Activated T-cell treated with anti-CD3 and anti-CD28 coated beads, Interleukin-2, amount 50 U/mL, for 1 hour (primary cell): ENCODE measurements around the gene UPK2.
A peak's percentile ranks its signal among the peaks of the same experiment; 100 is the strongest.

Experiments
- DNase-seq: peaks from one replicate; pipeline ENCODE4 v3.0.0-alpha.2; 2020

The UPK2 gene

DNA sequence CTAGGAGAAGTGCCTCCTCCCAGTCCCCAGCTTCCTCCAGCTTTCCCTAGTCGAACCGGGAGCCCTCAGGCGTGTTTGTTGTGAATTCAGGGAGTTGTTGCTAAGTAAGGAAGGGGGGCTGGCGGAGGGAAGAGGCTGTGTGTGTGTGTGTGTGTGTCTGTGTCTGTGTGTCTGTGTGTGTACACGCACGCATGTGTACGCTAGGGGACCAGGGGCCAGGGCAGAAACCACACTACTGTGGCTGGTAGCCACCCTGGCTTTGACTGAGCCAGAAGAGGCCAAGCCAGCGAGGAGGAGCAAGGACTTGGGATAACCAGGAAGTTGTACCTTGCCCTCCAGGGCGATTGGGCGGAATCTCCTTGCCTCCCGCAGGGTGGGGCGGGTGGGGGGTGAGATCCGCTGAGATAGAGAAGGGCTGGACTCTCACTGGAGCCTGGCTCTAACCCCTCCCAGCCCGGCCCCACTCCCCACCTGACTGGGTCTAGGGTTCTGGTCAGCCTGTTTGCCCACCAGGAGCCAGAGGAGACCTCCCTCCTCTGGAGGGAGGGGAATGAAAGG lies 37.9 kb upstream of the UPK2 start:
- no peak for DNase-seq

DNA sequence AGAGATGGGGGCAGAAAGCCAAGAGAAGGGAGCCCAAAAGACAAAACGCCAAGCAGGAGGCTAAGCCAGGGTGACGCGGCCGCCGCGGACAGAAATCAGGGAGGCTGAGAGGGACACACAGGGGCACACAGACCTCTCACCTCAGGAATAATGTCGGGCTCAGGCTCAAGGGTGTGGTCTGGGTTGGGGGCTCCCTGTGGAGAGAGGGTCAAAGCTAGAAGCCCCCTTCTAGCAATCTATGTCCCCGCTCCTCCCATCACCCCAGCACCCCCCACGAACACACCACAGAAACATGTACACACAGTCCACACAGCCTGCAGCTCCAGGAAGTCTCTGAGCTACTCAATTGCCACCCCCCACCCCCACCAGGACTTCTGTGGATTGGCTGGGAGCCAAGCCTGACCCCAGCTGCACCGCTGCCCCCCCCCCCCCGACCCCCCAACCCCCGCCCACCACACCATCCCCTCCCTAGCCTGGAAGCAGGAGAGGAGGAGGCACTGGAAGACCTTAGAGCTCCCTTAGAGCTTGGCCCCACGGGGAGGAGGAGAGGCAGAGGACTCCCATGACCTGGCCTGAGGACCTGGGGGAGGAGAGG lies 37.3 kb upstream of the UPK2 start:
- no peak for DNase-seq

DNA sequence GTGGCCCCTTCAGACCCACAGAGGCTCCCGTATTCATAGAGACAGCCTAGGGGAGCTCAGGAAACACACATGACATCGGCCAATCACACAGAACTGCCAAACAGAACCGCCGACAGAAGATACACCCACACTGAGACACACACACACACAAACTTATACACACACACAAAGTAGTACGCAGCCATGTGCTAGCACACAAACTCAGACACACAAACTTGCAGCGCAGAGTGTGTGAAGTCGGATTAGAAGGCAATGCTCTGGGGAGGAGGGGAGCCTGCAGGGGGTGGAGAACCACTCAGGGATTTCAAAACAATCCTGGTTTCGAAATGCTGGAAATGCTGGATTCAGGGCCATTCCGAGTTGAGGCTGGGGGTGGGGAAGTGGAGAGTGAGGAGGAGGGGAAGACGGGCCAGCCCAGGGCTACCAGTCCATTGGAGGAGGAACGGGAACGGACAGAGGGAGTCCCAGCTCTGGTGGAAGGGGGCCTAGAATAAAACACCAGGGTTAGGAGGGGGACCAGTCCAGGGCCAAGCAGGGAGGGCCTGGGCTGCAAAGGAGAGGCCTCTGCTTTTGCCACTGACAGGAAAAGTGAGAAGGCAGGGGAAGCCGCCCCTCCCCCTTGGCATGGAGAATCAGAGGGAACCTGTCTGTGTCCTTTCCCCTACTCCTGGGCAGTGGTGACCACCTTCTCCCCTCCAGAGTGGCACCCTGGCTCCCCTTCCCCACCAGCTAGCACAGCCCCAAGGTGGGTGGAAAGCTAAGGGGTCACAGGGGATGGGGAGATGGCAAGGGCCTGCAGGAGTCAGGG lies 34.8 kb upstream of the UPK2 start:
- DNase-seq = no peak

DNA sequence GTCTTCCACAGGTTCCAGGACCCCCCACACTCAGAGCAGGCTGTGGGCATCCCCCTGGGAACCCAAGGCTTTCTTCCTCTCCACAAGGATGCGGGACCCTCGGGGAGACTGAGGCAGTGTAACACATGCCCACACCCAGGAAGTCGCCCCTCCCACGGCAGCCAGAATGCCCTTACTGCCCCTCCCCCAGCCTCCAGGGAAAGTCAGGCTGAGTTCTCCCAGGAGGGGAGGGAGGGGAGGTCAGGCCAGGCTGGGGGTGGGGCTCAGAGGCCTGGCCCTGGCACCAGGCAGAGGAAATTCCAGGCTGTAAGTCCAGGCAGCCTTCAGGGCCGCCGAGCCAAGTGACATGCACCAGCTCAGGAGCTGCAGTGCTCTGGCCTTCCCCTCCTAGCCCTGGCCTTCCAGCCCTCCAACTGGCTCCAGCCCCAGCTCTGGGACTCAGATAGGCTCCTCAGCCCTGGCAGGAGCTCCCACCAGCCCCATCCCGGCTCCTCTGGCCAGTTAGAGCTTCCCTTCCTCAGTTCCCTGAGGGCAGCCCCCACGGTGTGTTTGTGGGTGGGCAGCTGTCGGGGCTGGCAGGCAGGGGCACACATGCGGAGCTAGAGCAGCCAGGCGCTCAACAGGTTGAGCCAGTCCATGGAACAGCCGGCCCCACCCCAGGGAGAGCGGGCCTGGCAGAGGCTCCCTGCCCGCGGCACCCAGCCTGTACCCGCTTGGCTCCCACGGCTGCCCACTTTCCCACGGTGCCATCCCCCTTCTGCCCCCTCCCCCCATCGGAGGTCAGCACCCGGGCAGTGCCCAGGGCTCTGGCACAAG lies 34.0 kb upstream of the UPK2 start:
- DNase-seq = no peak

DNA sequence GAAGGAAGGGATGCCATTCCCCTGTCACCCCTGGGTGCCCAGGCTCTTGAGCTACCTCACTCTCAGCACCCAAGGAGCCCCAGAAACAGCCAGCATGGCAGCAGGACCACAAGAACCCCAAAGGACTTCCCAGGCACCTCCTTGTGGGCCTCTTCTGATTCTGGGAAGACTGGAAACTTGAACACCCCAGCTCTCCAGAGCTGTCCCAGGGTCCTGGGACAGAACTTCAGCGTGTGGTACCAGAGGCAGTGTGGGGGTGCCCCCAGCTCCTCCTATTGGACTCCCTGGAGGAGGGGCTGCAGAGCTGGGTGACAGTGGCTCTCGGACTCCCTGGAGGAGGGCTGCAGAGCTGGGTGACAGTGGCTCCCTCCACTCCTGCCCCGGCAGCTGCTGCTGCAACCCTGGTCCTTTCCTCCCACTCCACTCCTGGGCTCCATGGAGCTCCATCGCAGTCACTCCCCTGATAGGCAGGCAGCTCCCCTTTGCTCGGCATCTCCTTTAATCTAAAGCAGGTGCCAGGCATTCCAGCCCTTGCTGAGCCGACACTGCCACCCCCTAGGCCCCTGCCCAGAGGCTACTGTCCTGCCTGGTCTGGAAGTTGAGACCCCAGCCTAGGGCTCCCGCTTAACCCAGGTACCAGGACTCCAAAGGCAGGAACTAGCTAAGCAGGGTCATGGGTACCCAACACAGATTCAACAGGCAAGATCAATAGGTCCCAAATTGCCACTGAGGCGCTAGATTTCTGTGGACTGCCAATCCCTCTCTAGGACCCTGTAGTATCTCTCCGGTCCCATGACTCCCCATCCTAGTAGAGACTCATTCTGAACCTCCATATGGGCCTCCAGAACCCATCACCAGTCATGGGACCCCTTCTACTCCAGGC lies 33.1 kb upstream of the UPK2 start:
- DNase-seq = no peak

DNA sequence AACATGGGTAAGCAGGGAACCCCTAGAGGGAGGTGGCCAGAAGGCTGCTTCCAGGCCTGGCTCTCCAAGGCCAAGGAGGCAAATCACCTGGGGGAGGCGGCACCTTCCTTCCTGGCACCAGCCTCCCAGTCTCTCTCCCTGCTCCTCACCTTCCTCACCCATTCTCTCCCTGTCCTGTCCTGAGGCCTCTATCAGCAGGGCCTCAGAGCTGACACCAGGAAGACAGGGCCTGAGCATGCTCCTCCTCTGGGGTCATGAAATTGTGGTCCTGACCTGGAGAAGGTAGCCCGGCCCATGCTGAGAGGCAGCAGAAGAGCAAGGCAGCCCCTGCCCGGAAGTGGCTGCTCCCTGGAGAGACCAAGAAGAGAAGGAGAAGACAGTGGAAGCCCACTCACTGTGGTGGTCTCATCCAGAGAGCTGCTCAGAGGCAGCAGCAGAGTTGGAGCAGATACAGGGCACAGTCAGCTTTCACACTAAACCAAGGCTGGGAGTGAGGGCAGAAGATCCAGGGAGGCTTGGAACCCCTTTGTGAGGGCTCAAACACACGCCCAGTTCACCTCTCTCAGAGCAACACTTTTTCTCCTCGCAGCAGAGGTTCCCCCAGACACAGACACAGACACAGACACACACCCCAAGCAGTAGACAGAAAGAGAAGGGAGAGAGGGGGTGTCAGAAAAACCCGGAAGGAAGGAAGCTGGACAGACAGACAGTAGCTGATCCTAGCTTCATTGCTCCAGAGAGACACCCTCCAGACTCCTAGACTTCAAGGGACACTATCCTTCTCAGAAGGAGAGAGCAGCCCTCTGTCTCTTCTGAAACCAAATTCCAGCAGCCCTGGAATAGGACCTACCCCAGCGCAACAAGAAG lies 32.1 kb upstream of the UPK2 start:
- DNase-seq = no peak

DNA sequence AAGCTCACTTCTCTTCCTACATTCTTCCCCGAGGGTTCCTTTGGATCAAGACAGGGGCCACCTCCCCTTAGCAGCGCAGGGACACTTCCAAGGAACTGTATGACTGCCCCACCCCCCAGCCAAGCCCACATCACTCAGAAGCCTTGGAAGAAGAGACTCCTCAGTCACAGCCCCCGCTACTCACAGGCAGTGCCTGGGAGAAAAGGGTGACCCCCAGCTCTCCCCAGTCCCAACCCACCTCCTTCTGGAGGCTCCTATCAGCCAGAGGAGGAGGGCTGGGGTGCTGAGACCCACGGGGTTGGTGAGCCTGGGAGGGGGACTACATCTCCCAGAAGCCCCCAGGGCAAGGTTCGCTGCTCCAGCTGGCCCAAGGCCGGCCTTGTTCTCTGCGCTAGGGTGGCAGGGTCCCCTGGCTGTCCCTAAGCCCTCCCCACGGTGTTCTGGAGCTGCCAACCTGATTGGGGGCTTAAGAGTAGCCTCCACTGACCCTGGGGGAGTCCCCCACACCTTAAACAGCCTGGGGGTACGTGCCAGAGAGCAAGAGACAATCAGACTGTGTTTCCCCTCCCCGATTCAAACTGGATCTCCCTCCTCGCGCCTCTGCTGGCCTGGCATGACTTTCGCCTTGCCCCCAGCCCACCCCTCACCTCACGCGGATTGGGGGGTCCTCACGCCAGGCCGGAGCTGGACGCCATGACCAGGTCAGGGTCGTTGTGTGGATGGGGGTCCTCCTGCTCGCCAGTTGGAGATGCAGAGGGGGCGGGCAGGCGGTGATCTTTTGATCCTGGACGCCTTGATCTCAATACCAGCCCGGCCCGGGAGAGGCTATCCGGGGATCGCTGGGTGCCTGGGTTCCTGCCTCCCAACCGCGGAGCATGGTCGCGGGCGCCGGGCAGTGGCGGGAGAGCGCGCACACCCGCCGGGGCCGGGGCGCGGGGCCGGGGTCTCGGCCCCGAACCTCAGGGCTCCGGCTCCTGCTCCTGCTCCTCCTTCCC lies 31.2 kb upstream of the UPK2 start:
- peak; percentile 64 for DNase-seq

DNA sequence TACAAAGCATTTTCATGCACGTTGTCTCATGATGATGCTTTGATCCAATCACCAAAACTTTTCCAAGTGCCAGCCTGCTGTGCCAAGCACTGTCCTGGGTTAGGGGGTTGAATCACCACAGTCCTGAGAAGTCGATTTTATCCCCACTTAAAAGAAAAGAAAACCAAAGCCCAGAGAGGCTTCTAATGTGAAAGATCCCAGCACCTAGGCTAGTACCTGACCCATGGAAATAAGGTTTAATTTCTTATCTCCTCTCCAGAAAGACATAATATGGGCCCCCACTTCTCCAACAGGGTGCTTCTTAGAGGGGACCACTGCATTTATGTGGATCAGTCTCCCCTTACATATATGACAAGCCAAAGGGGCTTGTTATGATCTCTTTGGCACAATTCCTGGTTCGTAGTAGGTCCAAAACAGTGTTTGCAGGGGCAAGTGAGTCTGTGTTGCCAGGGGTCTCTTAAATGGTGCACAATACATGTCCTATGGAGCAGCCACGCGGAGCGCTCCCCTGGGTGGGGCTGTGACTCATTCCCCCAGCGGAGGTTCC lies 28.5 kb upstream of the UPK2 start:
- no peak for DNase-seq

DNA sequence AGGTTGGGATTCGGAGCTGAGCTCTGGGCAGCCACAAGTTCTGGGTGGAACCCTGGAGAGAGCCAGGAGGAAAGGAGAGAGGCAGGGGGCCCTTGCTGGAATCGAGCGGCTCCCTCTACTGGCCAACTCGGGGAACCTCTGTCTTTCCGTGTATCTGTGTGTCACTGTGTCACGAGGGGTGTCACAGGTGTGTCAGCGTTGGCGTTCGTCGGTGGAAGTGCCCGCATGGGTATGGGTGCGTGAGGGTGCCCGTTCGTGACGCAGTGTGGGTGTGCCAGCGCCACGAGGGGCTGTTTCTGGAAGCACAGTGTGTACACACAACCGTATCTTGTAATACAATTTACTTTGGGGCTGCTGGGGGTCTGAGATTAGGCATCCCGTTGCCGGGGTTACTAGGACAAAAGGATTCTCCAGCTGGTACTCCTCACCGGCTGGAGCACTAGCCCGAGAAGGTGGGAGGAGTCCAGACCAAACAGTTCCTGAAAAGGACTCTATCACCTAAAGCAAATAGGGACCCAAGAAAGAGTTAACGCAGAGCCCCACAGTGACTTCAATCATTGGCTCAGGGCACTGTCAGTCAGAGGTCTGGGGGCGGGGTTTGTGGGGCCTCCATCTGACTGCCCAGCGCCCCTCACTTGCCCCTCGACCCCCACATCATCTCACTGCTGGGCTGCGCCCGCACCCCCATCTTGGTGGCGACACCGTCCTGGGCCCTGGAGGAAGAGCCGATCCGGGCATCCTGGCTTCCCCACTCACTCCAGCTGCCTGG lies 27.8 kb upstream of the UPK2 start:
- DNase-seq = peak; percentile 96

DNA sequence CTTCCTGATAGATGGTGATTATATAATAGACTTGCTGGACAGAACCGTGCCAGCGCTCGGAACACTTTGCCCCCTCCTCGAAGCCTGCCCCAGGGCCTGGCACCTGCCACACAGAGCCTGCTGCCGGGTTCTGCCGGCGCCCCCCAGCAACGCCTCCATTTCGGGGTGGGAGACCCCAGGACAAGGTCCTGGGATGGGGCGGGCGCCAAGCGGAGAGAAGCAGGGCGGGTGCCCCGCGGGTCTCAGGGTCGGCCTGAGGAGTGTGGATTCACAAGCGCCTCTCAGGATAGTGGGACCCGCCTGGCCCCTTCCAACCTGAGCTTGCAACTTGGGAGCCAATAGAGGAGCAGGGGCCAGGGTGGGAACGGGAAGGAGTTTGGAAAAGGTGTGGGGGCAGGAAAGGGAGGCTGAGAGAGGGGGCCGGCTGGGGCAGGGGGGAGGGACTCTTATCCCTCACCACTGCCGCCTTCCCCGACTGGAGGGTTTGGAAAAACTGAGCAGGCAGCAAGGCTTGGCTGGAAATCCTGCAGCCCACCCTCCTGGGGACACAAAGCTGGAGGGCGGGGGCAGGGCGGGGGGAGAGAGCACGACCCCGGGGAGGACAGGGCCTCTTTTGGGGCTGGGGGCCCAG lies 27.1 kb upstream of the UPK2 start:
- no peak for DNase-seq

DNA sequence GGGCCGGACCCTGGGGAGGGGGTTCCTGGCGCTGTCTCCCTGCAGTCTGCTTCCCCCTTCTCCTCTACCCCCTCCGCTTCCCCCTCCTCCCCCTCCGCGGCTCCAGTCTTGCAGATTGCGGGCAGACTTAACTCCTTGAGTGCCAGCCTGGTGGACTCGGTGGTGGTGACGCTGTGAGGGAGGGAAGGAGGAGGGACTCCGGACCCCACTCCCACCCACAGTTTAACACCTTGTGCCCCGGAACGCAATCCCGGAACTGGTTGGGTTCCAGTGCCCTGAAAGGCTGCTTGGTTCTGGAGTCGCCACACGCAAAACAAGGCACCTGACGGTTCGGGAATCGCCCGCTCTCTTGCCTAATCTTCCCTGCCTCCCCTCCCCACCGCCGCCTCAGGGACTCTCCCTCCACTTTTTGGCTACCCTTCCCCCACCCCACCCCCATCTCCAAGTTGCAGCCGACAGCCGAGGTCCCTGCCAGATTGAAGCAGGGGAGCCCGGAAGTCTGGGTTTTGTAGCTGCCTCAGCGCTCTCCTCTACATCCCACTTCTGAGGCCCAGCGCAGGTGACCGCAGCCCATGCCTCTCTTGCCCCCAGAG lies 26.5 kb upstream of the UPK2 start:
- DNase-seq = peak; percentile 82

DNA sequence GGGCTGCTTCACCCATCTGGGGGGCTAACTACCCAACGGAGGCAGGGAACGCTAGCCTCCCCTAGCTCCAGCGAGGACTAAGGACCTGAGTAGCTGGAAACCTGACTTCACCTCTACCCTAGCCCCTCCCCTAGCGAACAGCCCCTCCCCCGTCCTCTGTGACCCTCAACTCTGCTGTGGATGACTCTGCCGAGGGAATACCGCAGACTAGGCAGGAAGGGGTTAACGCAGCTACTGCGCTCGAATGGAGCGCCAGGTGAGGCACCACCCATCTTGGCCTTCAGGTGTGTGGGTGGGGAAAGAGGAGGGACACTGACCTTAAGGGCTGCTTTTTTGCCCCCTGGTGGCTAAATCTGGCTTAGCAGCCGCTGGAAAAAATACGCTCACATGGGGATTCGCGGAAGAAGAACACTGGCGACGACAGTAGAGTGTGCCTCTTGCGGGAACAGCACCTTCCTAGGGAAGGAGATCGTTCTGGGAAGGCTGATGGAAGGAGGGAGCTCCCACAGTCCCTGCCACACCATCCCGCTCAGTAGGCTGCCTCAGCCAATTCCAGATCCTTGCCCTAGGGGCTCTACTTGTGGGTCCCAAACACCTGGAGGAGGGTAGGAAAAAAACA lies 25.9 kb upstream of the UPK2 start:
- DNase-seq = peak; percentile 92

DNA sequence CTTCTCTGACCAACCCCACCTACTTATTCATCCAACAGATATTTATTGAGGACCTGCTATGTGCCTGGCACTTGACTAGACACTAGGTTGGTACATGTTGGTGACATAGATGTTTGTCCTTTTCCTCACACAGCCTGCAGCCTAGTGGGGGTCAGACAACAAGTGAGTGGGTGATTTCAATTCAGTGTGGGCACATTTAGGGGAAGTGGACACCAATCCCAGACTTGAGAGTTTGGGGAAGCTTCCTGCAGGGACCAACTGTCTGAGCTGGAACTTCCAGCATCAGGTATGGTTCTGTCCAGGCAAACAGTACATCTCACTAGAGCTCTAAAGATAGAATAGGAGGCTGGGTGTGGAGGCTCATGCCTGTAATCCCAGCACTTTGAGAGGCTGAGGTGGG lies 24.5 kb upstream of the UPK2 start:
- no peak for DNase-seq

DNA sequence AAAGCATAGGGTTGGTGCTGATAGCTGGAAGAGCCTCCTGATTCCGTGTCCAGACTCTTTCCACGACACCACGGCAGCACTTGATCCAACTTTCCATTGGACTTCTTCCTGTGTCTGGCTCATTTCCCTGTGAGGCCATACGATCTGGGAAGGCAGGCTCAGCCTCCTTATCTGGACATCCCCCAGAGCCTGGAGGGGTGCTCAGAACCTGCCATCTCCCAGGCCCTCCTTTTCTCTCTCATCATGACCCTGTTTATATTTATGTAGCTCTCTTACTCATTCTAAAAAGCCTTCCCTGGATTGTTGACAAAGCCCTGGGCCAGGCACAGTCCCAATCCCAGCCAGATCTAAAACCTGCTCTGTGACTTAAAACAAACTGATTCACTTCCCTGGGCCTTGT lies 22.6 kb upstream of the UPK2 start:
- no peak for DNase-seq

DNA sequence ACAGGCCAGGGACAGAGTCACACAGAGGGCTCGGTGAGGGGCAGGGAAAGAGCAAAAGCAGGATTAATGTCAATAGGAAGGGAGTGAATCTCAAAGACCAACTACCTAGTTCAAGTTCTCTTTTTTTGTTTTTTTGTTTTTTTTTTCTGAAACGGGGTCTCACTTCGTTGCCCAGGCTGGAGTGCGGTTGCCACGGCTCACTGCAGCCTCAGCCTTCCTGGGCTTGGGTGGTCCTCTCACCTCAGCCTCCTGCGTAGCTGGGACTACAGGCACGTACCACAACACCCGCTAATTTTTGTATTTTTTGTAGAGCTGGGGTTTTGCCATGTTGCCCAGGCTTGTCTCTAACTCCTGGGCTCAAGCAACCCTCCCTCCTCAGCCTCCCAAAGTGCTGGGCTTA lies 20.7 kb upstream of the UPK2 start:
- no peak for DNase-seq

DNA sequence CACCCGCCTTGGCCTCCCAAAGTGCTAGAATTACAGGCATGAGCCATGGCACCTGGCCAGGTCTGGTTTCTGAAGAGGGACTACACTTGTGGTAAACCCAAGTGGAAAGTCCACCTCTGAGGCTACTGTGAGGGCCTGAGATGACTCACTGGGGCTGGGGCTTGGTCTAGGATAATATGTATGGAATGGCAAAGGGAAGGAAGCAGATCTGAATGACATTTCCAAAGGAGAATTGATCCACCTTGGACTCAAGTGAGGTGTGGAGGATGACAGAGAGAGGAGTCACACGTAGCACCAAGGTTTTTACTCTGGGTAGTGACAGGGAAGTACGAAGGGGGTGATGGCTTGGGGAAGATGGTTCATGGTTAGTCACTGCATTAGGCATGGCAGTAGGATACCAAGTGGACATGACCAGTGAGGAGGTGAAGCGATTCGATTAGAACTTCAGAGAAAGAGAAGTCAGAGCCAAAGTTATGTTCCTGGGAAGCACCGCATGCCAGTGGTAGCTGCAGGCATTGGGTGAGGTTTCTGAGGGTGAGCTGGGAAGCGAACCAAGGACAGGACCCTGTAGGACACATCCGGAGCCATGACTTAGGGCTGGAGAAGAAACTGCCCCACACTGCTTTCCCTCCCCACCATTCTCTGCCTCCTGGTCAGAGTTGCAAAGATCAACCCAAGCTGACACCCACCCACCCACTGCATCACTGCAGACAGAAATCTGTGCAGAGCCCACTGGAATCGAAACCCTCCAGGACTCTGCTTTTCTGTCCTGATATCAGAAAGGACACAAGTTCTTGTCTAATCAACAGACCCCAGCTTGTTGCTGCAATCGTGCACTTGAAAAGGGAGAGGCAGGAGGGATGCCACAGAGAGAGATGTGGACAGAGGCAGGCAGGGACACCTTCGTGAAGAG lies 17.4 kb upstream of the UPK2 start:
- DNase-seq = no peak
